BLaER1 treated with 17β-estradiol and CSF1 and Interleukin-3, amounts not matched to agents 10 nM and 100 nM (cell line): Measurements from ENCODE around the gene IL2RA.

Source experiments
- H3K27ac ChIP-seq, 11 experiments: shearing (Covaris generic); formaldehyde crosslinking; 2 replicates each; pipeline ENCODE4 v1.8.1; 2022
- H3K27me3 ChIP-seq, 11 experiments: shearing (Covaris generic); formaldehyde crosslinking; 2 replicates each; pipeline ENCODE4 v1.8.1; 2022
- H3K36me3 ChIP-seq, 11 experiments: shearing (Covaris generic); formaldehyde crosslinking; 2 replicates each; pipeline ENCODE4 v1.8.1; 2022
- H3K4me1 ChIP-seq, 10 experiments: shearing (Covaris generic); formaldehyde crosslinking; 2 replicates each; pipeline ENCODE4 v1.8.1; 2022
- H3K4me2 ChIP-seq, 11 experiments: shearing (Covaris generic); formaldehyde crosslinking; 2 replicates each; pipeline ENCODE4 v1.8.1; 2022
- H3K4me3 ChIP-seq, 10 experiments: shearing (Covaris generic); formaldehyde crosslinking; 2 replicates each; pipeline ENCODE4 v1.8.1; 2022
- H3K9ac ChIP-seq, 11 experiments: shearing (Covaris generic); formaldehyde crosslinking; 2 replicates each; pipeline ENCODE4 v1.8.1; 2022
- H3K9me3 ChIP-seq, 11 experiments: shearing (Covaris generic); formaldehyde crosslinking; replicated peaks in 1 of 11; 2 replicates each; pipeline ENCODE4 v1.8.1; 2022
- H4K20me1 ChIP-seq, 11 experiments: shearing (Covaris generic); formaldehyde crosslinking; 2 replicates each; pipeline ENCODE4 v1.8.1; 2022
- Cebpa-rat ChIP-seq, 11 experiments: shearing (Covaris generic); IDR thresholded peaks; 2 replicates each; pipeline ENCODE4 v1.8.1; 2022

The IL2RA gene

GRCh38 chr10:5975641-5976473, 86.3 kb downstream of the IL2RA start:
- H3K9ac ChIP-seq, result peak overlapping the region; percentile 78 to 91 (median 84); a peak in 21 of 22 replicates
- H3K4me3 ChIP-seq, result peak overlapping the region; percentile 81 to 99 (median 90)
- peaks cover 17 to 31% (median 25%) of the 10 kb centered on the region in 10 experiments; a peak in 19 of 20 replicates for H3K4me1 ChIP-seq
- TF ChIP-seq Cebpa-rat (IDR thresholded peaks at IDR 0.05), result peak in 7 of 11 experiments; percentile 10 to 64 (median 40); a peak in 6 of 22 replicates
- H3K9me3 ChIP-seq, result no peaks in the 10 kb centered on the region
- H3K36me3 ChIP-seq, result no peaks in the 10 kb centered on the region
- no peaks in the 10 kb centered on the region for H4K20me1 ChIP-seq
- H3K4me2 ChIP-seq, result peak overlapping the region; percentile 85 to 99 (median 97)
- H3K27ac ChIP-seq, result peak overlapping the region in 10 of 11 experiments; percentile 8 to 88 (median 82); a peak in 16 of 22 replicates
- peaks cover 0 to 20% (median 12%) of the 10 kb centered on the region in 11 experiments; a peak in 21 of 22 replicates for H3K27me3 ChIP-seq

- H3K4me3 ChIP-seq, result no peak overlapping the region
- no peaks in the 10 kb centered on the region for H3K9me3 ChIP-seq
- no peak overlapping the region for H3K4me2 ChIP-seq
- H4K20me1 ChIP-seq, result no peaks in the 10 kb centered on the region
- H3K36me3 ChIP-seq, result no peaks in the 10 kb centered on the region
- H3K4me1 ChIP-seq, result peaks cover 13 to 28% (median 25%) of the 10 kb centered on the region in 10 experiments; a peak in 19 of 20 replicates
- no peak overlapping the region for H3K27ac ChIP-seq
- peaks cover 0 to 12% (median 5%) of the 10 kb centered on the region in 11 experiments; a peak in 16 of 22 replicates for H3K27me3 ChIP-seq
- no peak overlapping the region for H3K9ac ChIP-seq
- no peak for TF ChIP-seq Cebpa-rat (IDR thresholded peaks at IDR 0.05)
Observed at GRCh38 chr10:5973069-5973468, 89.1 kb downstream of the IL2RA start.

- peak in 1 of 11 experiments; percentile 30; a peak in 1 of 22 replicates for TF ChIP-seq Cebpa-rat (IDR thresholded peaks at IDR 0.05)
- H3K4me2 ChIP-seq, result peak overlapping the region in 9 of 11 experiments; percentile 0 to 71 (median 43); a peak in 12 of 22 replicates
- H3K27ac ChIP-seq, result no peak overlapping the region
- no peaks in the 10 kb centered on the region for H4K20me1 ChIP-seq
- H3K4me1 ChIP-seq, result peaks cover 12 to 28% (median 23%) of the 10 kb centered on the region in 10 experiments; a peak in 19 of 20 replicates
- H3K36me3 ChIP-seq, result no peaks in the 10 kb centered on the region
- no peaks in the 10 kb centered on the region for H3K9me3 ChIP-seq
- H3K9ac ChIP-seq, result no peak overlapping the region
- H3K4me3 ChIP-seq, result no peak overlapping the region
- peaks cover 0 to 6% (median 0%) of the 10 kb centered on the region in 11 experiments; a peak in 1 of 22 replicates for H3K27me3 ChIP-seq
Observed at GRCh38 chr10:5971886-5972285, 90.3 kb downstream of the IL2RA start.

- Histone ChIP-seq H4K20me1 (no peaks in the 10 kb centered on the region), H3K27me3 (0 out of 22 replicates have a peak, but pooled peaks cover 0 to under 1% (median 0%) of the 10 kb centered on the region in 11 experiments), H3K4me1 (peaks cover 10 to 27% (median 21%) of the 10 kb centered on the region in 10 experiments; a peak in 19 of 20 replicates), H3K27ac (peak overlapping the region in 1 of 11 experiments; percentile 2; a peak in 1 of 22 replicates), H3K9ac (no peak overlapping the region), H3K9me3 (no peaks in the 10 kb centered on the region), H3K36me3 (no peaks in the 10 kb centered on the region), H3K4me3 (no peak overlapping the region), H3K4me2 (peak overlapping the region in 9 of 11 experiments; percentile 0 to 71 (median 43); a peak in 12 of 22 replicates)
- no peak for TF ChIP-seq Cebpa-rat (IDR thresholded peaks at IDR 0.05)
Observed at GRCh38 chr10:5971315-5971832, 90.8 kb downstream of the IL2RA start.

GRCh38 chr10:5970527-5970926, 91.6 kb downstream of the IL2RA start:
- Histone ChIP-seq H3K4me2 (peak overlapping the region in 1 of 11 experiments; percentile 71; a peak in 1 of 22 replicates), H3K4me1 (peaks cover 1 to 18% (median 12%) of the 10 kb centered on the region in 10 experiments; a peak in 17 of 20 replicates), H3K9me3 (no peaks in the 10 kb centered on the region), H3K27ac (no peak overlapping the region), H3K27me3 (no peaks in the 10 kb centered on the region), H3K36me3 (no peaks in the 10 kb centered on the region), H3K9ac (no peak overlapping the region), H3K4me3 (no peak overlapping the region), H4K20me1 (no peaks in the 10 kb centered on the region)
- TF ChIP-seq Cebpa-rat (IDR thresholded peaks at IDR 0.05), result no peak

- Histone ChIP-seq H3K4me3 (no peak overlapping the region), H3K4me1 (peaks cover 0 to 13% (median 10%) of the 10 kb centered on the region in 10 experiments; a peak in 14 of 20 replicates), H3K4me2 (no peak overlapping the region), H3K27me3 (no peaks in the 10 kb centered on the region), H3K27ac (no peak overlapping the region), H3K9ac (no peak overlapping the region), H3K36me3 (no peaks in the 10 kb centered on the region), H4K20me1 (no peaks in the 10 kb centered on the region), H3K9me3 (no peaks in the 10 kb centered on the region)
- no peak for TF ChIP-seq Cebpa-rat (IDR thresholded peaks at IDR 0.05)
Observed at GRCh38 chr10:5970066-5970465, 92.1 kb downstream of the IL2RA start.

- H3K27me3 ChIP-seq, result no peaks in the 10 kb centered on the region
- H3K27ac ChIP-seq, result no peak overlapping the region
- no peaks in the 10 kb centered on the region for H3K9me3 ChIP-seq
- H3K4me1 ChIP-seq, result peaks cover 0 to 13% (median 10%) of the 10 kb centered on the region in 10 experiments; a peak in 14 of 20 replicates
- H3K4me2 ChIP-seq, result no peak overlapping the region
- no peaks in the 10 kb centered on the region for H4K20me1 ChIP-seq
- peaks cover 0 to 4% (median 0%) of the 10 kb centered on the region in 11 experiments; a peak in 1 of 22 replicates for H3K36me3 ChIP-seq
- no peak overlapping the region for H3K9ac ChIP-seq
- TF ChIP-seq Cebpa-rat (IDR thresholded peaks at IDR 0.05), result no peak
- no peak overlapping the region for H3K4me3 ChIP-seq
Observed at GRCh38 chr10:5968681-5969453, 93.3 kb downstream of the IL2RA start.

- Histone ChIP-seq H3K27ac (no peak overlapping the region), H3K4me1 (peaks cover 0 to 13% (median 10%) of the 10 kb centered on the region in 10 experiments; a peak in 14 of 20 replicates), H3K4me3 (no peak overlapping the region), H4K20me1 (no peaks in the 10 kb centered on the region), H3K36me3 (peaks cover 0 to 8% (median 0%) of the 10 kb centered on the region in 11 experiments; a peak in 1 of 22 replicates), H3K9me3 (no peaks in the 10 kb centered on the region), H3K9ac (no peak overlapping the region), H3K27me3 (no peaks in the 10 kb centered on the region), H3K4me2 (no peak overlapping the region)
- no peak for TF ChIP-seq Cebpa-rat (IDR thresholded peaks at IDR 0.05)
Observed at GRCh38 chr10:5968037-5968680, 94.0 kb downstream of the IL2RA start.
